Activated naive CD4-positive, alpha-beta T cell treated with anti-CD3 and anti-CD28 coated beads, Interleukin-2, amount 50 U/mL, for 24 hours (primary cell): ENCODE results near the gene CIBAR2.

Experiments used
- H3K27ac Mint-ChIP-seq: one replicate; pipeline ENCODE4 v1.8.0; 2021; ENCODE audit warnings: mild to moderate bottlenecking, mixed read lengths
- H3K27me3 Mint-ChIP-seq: one replicate; pipeline ENCODE4 v1.8.0; 2021; ENCODE audit warnings: mixed read lengths
- H3K36me3 Mint-ChIP-seq: one replicate; pipeline ENCODE4 v1.8.0; 2021; ENCODE audit warnings: mixed read lengths
- H3K4me1 Mint-ChIP-seq: one replicate; pipeline ENCODE4 v1.8.0; 2021; ENCODE audit warnings: mixed read lengths
- H3K4me3 Mint-ChIP-seq: one replicate; pipeline ENCODE4 v1.8.0; 2021; ENCODE audit warnings: mild to moderate bottlenecking, mixed read lengths
- H3K9me3 Mint-ChIP-seq: one replicate; pipeline ENCODE4 v1.8.0; 2021; ENCODE audit warnings: mixed read lengths

Gene CIBAR2

GRCh38 chr16:85077039-85077438, 35.2 kb downstream of the CIBAR2 start:
- H3K27ac Mint-ChIP-seq: no peak overlapping the region

GRCh38 chr16:85075236-85075924, 36.9 kb downstream of the CIBAR2 start:
- Mint-ChIP-seq H3K27ac (no peak overlapping the region), H3K4me1 (no peaks in the 10 kb centered on the region), H3K4me3 (no peak overlapping the region), H3K27me3 (no peaks in the 10 kb centered on the region), H3K9me3 (no peaks in the 10 kb centered on the region), H3K36me3 (peaks cover 9% of the 10 kb centered on the region)

More at GRCh38 chr16:85077039-85077438, 35.2 kb downstream of the CIBAR2 start:
- H3K4me3 Mint-ChIP-seq: no peak overlapping the region
- H3K27me3 Mint-ChIP-seq: no peaks in the 10 kb centered on the region
- H3K4me1 Mint-ChIP-seq: no peaks in the 10 kb centered on the region
- H3K9me3 Mint-ChIP-seq: no peaks in the 10 kb centered on the region
- peaks cover 4% of the 10 kb centered on the region for H3K36me3 Mint-ChIP-seq

- Mint-ChIP-seq H3K4me1 (no peaks in the 10 kb centered on the region), H3K36me3 (peaks cover 9% of the 10 kb centered on the region), H3K27me3 (no peaks in the 10 kb centered on the region), H3K4me3 (no peak overlapping the region), H3K27ac (no peak overlapping the region), H3K9me3 (no peaks in the 10 kb centered on the region)
Observed at GRCh38 chr16:85074225-85074914, 37.9 kb downstream of the CIBAR2 start.

- Mint-ChIP-seq H3K27ac (no peak overlapping the region), H3K4me1 (no peaks in the 10 kb centered on the region), H3K36me3 (peaks cover 10% of the 10 kb centered on the region), H3K4me3 (no peak overlapping the region), H3K9me3 (no peaks in the 10 kb centered on the region), H3K27me3 (no peaks in the 10 kb centered on the region)
Observed at GRCh38 chr16:85072947-85073346, 39.3 kb downstream of the CIBAR2 start.

GRCh38 chr16:85072076-85072860, 40.0 kb downstream of the CIBAR2 start:
- Mint-ChIP-seq H3K27ac (no peak overlapping the region), H3K4me3 (no peak overlapping the region), H3K27me3 (no peaks in the 10 kb centered on the region), H3K36me3 (peaks cover 10% of the 10 kb centered on the region), H3K4me1 (no peaks in the 10 kb centered on the region), H3K9me3 (no peaks in the 10 kb centered on the region)

- H3K27ac Mint-ChIP-seq: no peak overlapping the region
- H3K4me3 Mint-ChIP-seq: no peak overlapping the region
- no peaks in the 10 kb centered on the region for H3K4me1 Mint-ChIP-seq
- H3K27me3 Mint-ChIP-seq: no peaks in the 10 kb centered on the region
- no peaks in the 10 kb centered on the region for H3K9me3 Mint-ChIP-seq
- H3K36me3 Mint-ChIP-seq: peaks cover 14% of the 10 kb centered on the region
Observed at GRCh38 chr16:85069171-85069570, 43.1 kb downstream of the CIBAR2 start.

- Mint-ChIP-seq H3K36me3 (peaks cover 14% of the 10 kb centered on the region), H3K9me3 (no peaks in the 10 kb centered on the region), H3K27ac (no peak overlapping the region)
Observed at GRCh38 chr16:85068746-85069145, 43.5 kb downstream of the CIBAR2 start.

GRCh38 chr16:85067426-85067825, 44.8 kb downstream of the CIBAR2 start:
- no peak overlapping the region for H3K27ac Mint-ChIP-seq
- H3K27me3 Mint-ChIP-seq: no peaks in the 10 kb centered on the region
- peaks cover 14% of the 10 kb centered on the region for H3K36me3 Mint-ChIP-seq
- H3K4me1 Mint-ChIP-seq: no peaks in the 10 kb centered on the region
- H3K9me3 Mint-ChIP-seq: no peaks in the 10 kb centered on the region
- no peak overlapping the region for H3K4me3 Mint-ChIP-seq

More at GRCh38 chr16:85068746-85069145, 43.5 kb downstream of the CIBAR2 start:
- Mint-ChIP-seq H3K27me3 (no peaks in the 10 kb centered on the region), H3K4me1 (no peaks in the 10 kb centered on the region), H3K4me3 (no peak overlapping the region)

- Mint-ChIP-seq H3K4me1 (no peaks in the 10 kb centered on the region), H3K4me3 (no peak overlapping the region), H3K9me3 (no peaks in the 10 kb centered on the region), H3K36me3 (peaks cover 14% of the 10 kb centered on the region), H3K27me3 (no peaks in the 10 kb centered on the region), H3K27ac (no peak overlapping the region)
Observed at GRCh38 chr16:85067024-85067423, 45.2 kb downstream of the CIBAR2 start.

- Mint-ChIP-seq H3K4me3 (no peak overlapping the region), H3K27me3 (no peaks in the 10 kb centered on the region), H3K27ac (no peak overlapping the region), H3K4me1 (no peaks in the 10 kb centered on the region), H3K9me3 (no peaks in the 10 kb centered on the region), H3K36me3 (peaks cover 9% of the 10 kb centered on the region)
Observed at GRCh38 chr16:85066346-85066885, 45.9 kb downstream of the CIBAR2 start.

- H3K27ac Mint-ChIP-seq: no peak overlapping the region
Observed at GRCh38 chr16:85065099-85065498, 47.2 kb downstream of the CIBAR2 start.

GRCh38 chr16:85064186-85064585, 48.1 kb downstream of the CIBAR2 start:
- H3K27ac Mint-ChIP-seq: no peak overlapping the region
- H3K9me3 Mint-ChIP-seq: no peaks in the 10 kb centered on the region
- H3K36me3 Mint-ChIP-seq: peaks cover 7% of the 10 kb centered on the region
- no peaks in the 10 kb centered on the region for H3K4me1 Mint-ChIP-seq
- no peaks in the 10 kb centered on the region for H3K27me3 Mint-ChIP-seq
- H3K4me3 Mint-ChIP-seq: no peak overlapping the region

More at GRCh38 chr16:85065099-85065498, 47.2 kb downstream of the CIBAR2 start:
- no peaks in the 10 kb centered on the region for H3K9me3 Mint-ChIP-seq
- no peaks in the 10 kb centered on the region for H3K27me3 Mint-ChIP-seq
- H3K36me3 Mint-ChIP-seq: peaks cover 8% of the 10 kb centered on the region
- no peaks in the 10 kb centered on the region for H3K4me1 Mint-ChIP-seq
- no peak overlapping the region for H3K4me3 Mint-ChIP-seq

- Mint-ChIP-seq H3K36me3 (peaks cover 6% of the 10 kb centered on the region), H3K27ac (no peak overlapping the region), H3K4me1 (peaks cover 3% of the 10 kb centered on the region), H3K27me3 (no peaks in the 10 kb centered on the region), H3K4me3 (no peak overlapping the region), H3K9me3 (no peaks in the 10 kb centered on the region)
Observed at GRCh38 chr16:85062845-85063244, 49.4 kb downstream of the CIBAR2 start.

GRCh38 chr16:85062323-85062722, 49.9 kb downstream of the CIBAR2 start:
- Mint-ChIP-seq H3K27ac (no peak overlapping the region), H3K9me3 (no peaks in the 10 kb centered on the region), H3K4me3 (no peak overlapping the region), H3K36me3 (peaks cover 6% of the 10 kb centered on the region), H3K27me3 (no peaks in the 10 kb centered on the region), H3K4me1 (peaks cover 8% of the 10 kb centered on the region)

- H3K4me3 Mint-ChIP-seq: no peak overlapping the region
- no peak overlapping the region for H3K27ac Mint-ChIP-seq
- H3K4me1 Mint-ChIP-seq: peaks cover 16% of the 10 kb centered on the region
- no peaks in the 10 kb centered on the region for H3K27me3 Mint-ChIP-seq
- peaks cover 6% of the 10 kb centered on the region for H3K36me3 Mint-ChIP-seq
- no peaks in the 10 kb centered on the region for H3K9me3 Mint-ChIP-seq
Observed at GRCh38 chr16:85061566-85061965, 50.7 kb downstream of the CIBAR2 start.
